Stimulated activated CD8-positive, alpha-beta memory T cell treated with anti-CD3 and anti-CD28 coated beads, Interleukin-7, amount 100 ng/mL, for 1 hour (primary cell): ENCODE measurements around the gene EHD3.

ENCODE experiments used
- DNase-seq, 2 donors: peaks; one replicate each; pipeline ENCODE4 v3.0.0-alpha.2; 2020; ENCODE audit warnings: low read depth in 2 of 2

EHD3 gene

GRCh38 chr2:31286961-31287550 is 53.1 kb downstream of the EHD3 start:
- DNase-seq: no peak

DNA sequence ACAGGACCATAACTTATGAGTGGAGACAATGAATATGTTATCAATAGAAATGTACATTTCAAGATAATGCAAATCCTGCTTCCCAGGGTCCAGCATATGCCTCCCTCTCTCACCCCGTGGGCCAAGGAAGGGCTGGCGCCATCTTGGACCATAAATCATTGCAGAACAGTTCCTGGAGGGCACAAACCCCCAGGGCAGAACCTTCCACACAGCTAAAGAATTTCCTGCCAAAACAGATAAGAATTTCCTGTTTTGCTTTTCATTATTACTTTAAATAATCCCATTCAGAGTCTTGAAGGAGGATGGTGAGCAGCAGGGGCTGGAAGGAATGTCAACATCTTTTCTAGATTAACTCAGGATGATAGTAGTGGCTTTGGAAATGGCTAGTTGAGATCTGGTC is 53.7 kb downstream of the EHD3 start:
- no peak for DNase-seq

GRCh38 chr2:31294196-31294595 is 60.2 kb downstream of the EHD3 start:
- DNase-seq: no peak

GRCh38 chr2:31296641-31297287 is 62.8 kb downstream of the EHD3 start:
- DNase-seq: no peak

- no peak for DNase-seq
Observed at GRCh38 chr2:31297751-31298150, 63.8 kb downstream of the EHD3 start.

GRCh38 chr2:31299547-31299946 is 65.6 kb downstream of the EHD3 start:
- DNase-seq: no peak

DNA sequence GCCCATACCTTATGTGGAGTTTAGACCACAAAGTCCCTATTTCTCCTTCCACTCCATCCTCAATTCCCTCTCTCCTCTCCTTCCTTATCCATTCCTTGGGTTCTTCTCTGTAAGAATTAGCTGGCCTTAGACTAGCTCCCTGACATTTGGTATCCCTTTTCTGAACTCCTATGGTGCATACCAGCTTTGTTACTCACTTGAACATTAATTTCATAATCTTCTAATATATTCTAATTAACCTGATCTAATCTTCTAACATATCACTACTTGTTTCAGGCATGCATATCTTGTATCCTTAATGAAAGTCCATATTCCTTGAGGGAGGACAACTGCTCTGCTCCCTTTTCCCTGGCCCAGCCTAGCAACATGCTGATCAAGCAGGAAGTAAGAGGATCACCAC is 66.4 kb downstream of the EHD3 start:
- DNase-seq: no peak

DNA sequence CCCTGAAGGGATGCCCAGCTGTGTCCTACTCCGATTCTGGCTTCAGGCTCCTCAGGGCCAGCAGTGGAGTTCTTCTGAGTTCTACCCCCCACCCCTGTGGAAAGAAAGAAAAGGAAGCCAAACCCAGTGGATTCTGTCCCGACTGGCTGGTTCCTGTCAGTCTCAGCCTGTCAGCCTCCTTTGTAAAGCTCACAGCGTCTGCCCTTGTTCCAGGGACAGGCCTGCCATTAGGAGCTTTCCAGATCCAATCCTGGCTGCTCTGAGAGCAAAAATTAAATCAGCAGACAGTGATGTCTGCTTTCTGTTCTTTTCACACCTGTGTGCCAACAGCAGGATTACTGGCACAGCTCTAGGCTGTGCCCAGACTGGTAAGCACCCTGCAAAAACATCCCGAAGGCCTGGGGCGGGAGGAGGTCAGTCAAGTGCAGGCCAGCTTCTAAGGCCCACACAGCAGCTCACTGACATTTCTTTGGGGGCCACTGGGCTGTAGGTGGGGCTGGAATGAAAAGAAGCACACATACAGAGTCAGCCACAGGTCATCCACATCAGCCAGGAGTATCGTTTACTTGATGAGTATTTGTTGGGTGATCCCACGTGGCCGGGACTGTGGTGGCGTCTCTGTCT is 69.1 kb downstream of the EHD3 start:
- no peak for DNase-seq

GRCh38 chr2:31304816-31305215 is 70.9 kb downstream of the EHD3 start:
- no peak for DNase-seq

GRCh38 chr2:31312898-31313297 is 78.9 kb downstream of the EHD3 start:
- no peak for DNase-seq

DNA sequence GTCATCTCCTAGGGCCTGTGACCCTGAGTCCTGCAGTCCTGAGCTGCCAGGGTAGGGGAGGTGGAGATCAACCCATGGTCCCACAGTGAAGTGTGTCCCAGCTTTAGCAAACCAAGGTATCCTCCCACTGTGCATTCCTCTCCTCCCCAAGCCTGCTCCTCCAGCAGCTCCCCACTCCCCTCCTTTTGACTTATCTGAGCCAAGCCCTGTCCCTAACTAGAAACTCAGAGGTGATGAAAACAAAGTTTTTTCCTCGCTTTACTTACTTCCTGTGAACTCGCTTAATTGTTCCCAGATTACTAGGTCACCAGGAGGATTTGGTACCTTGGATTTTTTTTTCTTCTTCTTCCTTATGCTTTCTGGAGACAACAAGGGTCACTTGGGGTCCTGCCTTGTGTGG is 80.8 kb downstream of the EHD3 start:
- DNase-seq: no peak

GRCh38 chr2:31317396-31317795 is 83.4 kb downstream of the EHD3 start:
- DNase-seq: no peak

- DNase-seq: no peak
Observed at GRCh38 chr2:31318361-31319336, 84.7 kb downstream of the EHD3 start.
